ENCODE measurements around the gene YWHAH. TPM values are rescaled to one million over a fixed set of nuclear protein-coding genes. Genes with fewer than 3 reads are reported as not detected.

YWHAH gene
- total RNA-seq, 6 donors from 2014 or later, result 46.1 to 208 (median 164) TPM

GRCh38 chr22:31950226-31950625, 5.9 kb downstream of the YWHAH start:
- Histone ChIP-seq H3K36me3 (peaks cover 4 to 52% (median 5%) of the 10 kb centered on the region in 4 donors), H3K27ac (peak overlapping the region in 1 of 4 donors; percentile 56), H3K27me3 (no peaks in the 10 kb centered on the region), H3K4me3 (no peak overlapping the region), H3K9me3 (no peaks in the 10 kb centered on the region), H3K4me1 (peaks cover 62 to 82% (median 68%) of the 10 kb centered on the region in 4 donors)
- DNase-seq (no peak), ATAC-seq (ENCODE audit: low FRiP score in 2 of 2) (no peak)
- 71 to 83% methylated on average over 4 of the region's 4 CpGs for WGBS, 2 donors
- TF ChIP-seq CTCF (IDR thresholded peaks at IDR 0.05) (no peak), POLR2A (IDR thresholded peaks at IDR 0.05) (no peak), EP300 (IDR thresholded peaks at IDR 0.05) (no peak), POLR2AphosphoS5 (IDR thresholded peaks at IDR 0.05) (no peak)

DNA sequence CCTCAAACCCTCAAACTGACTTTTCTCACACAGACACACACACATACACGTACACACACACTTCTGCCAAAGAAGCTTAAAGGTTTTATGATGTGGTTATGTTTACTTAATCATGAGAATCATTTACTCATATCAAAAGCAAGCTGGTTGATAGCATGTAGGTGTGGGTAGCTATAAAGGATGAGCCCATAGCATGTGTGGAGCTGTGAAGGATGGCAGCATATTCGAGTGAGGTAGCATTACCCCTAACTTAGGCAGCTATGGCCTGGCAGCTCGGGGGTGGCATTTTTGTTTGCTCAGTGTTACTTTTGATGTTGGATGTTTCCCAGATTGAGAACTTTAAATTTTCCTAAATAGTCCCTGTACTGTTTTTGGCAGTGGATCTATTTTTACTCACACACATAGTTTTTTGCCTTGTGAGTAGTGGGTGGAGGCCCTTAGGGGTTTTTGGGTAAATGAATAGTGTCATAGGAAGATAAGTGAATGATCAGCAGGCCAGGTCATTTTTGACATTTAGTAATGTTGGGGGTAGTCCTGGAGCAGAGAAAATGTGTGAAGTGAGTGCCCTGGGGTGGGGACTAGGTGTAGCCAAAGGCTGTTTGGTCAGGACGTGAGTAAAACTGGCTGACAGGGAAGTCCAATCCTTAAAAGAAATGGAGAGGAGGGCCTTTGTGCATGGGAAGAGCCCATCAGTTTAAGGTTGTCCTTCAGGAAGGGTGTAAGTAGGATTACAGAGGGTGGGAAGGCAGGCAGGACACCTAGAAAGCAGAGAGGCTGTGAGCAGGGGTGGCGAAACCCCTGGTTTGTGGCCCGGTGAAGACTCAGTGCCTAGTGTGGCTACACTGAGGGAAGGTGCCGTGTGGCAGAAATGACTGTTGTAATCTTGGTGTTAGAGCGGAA, 7.1 kb downstream of the YWHAH start:
- Histone ChIP-seq H3K4me3 (no peak overlapping the region), H3K27ac (peak overlapping the region; percentile 11 to 56 (median 48)), H3K4me1 (peaks cover 50 to 70% (median 58%) of the 10 kb centered on the region in 4 donors), H3K9me3 (no peaks in the 10 kb centered on the region), H3K27me3 (no peaks in the 10 kb centered on the region), H3K36me3 (peaks cover 6 to 61% (median 10%) of the 10 kb centered on the region in 4 donors)
- WGBS, 2 donors, result 66 to 77% methylated on average over 8 of the region's 8 CpGs
- ATAC-seq (ENCODE audit: low FRiP score in 2 of 2) (peak in 1 of 2 donors; percentile 47), DNase-seq (no peak)
- no peak for TF ChIP-seq POLR2AphosphoS5 (IDR thresholded peaks at IDR 0.05)
- no peak for TF ChIP-seq CTCF (IDR thresholded peaks at IDR 0.05)
- no peak for TF ChIP-seq POLR2A (IDR thresholded peaks at IDR 0.05)
- no peak for TF ChIP-seq EP300 (IDR thresholded peaks at IDR 0.05)

DNA sequence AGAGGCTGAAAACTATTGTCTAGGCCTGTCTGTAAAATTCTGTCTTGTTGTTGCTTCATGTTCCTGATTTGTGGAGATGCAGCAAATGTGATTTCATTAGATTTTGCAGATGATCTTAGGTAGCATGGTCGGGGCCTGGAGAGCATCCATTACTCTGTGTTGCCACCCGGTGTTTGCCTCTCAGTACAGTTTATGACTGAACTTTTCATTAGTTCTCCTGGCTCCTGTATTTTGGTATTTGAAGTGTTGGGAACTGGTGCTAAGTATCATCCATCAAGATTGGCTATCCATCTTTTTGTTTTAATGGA, 7.7 kb downstream of the YWHAH start:
- ATAC-seq (ENCODE audit: low FRiP score in 2 of 2) (no peak), DNase-seq (no peak)
- Histone ChIP-seq H3K27me3 (no peaks in the 10 kb centered on the region), H3K9me3 (no peaks in the 10 kb centered on the region), H3K4me1 (peaks cover 44 to 64% (median 52%) of the 10 kb centered on the region in 4 donors), H3K27ac (peak overlapping the region; percentile 11 to 56 (median 48)), H3K4me3 (no peak overlapping the region), H3K36me3 (peaks cover 8 to 66% (median 16%) of the 10 kb centered on the region in 4 donors)
- 64 to 83% methylated on average over 2 of the region's 2 CpGs for WGBS, 2 donors
- TF ChIP-seq POLR2AphosphoS5 (IDR thresholded peaks at IDR 0.05) (no peak), EP300 (IDR thresholded peaks at IDR 0.05) (no peak), CTCF (IDR thresholded peaks at IDR 0.05) (no peak), POLR2A (IDR thresholded peaks at IDR 0.05) (no peak)

DNA sequence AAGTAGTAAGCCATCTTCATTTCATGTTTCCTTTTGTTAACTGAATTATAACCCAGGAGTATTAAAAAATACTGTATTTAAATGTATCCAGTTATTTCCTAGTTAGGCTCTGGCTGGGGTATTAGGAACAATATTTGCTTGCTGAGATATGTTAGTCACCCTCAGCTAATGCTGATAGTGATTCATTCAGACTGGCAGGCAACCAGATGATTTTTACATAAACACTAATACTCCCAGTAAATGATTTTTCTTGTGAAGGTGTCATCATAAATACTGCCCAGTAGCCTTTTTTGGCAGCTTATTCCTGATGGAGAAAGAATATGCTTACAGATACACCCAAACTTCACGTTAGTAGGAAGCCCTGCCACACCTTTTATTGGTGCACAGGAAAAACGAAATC, 8.1 kb downstream of the YWHAH start:
- Histone ChIP-seq H3K4me1 (peaks cover 43 to 60% (median 49%) of the 10 kb centered on the region in 4 donors), H3K27me3 (no peaks in the 10 kb centered on the region), H3K9me3 (no peaks in the 10 kb centered on the region), H3K4me3 (no peak overlapping the region), H3K27ac (peak overlapping the region; percentile 11 to 66 (median 48)), H3K36me3 (peaks cover 8 to 69% (median 19%) of the 10 kb centered on the region in 4 donors)
- DNase-seq, result no peak
- WGBS, 2 donors, result 50 to 53% methylated on average over 2 of the region's 2 CpGs
- ATAC-seq (ENCODE audit: low FRiP score in 2 of 2), result peak in 1 of 2 donors; percentile 79
- TF ChIP-seq EP300 (IDR thresholded peaks at IDR 0.05) (no peak), CTCF (IDR thresholded peaks at IDR 0.05) (no peak), POLR2A (IDR thresholded peaks at IDR 0.05) (no peak), POLR2AphosphoS5 (IDR thresholded peaks at IDR 0.05) (no peak)
